Measurements from ENCODE around the gene ESPN. TPM values are rescaled to one million over a fixed set of nuclear protein-coding genes. Genes with fewer than 3 reads are reported as not detected.

The ESPN gene
- total and polyA plus RNA-seq, 2 of the 8 experiments (the other 6 are each of a cell fraction or from before 2014, with no cell fraction given): 5.2 to 16.3 TPM

- H3K23me2 ChIP-seq (ENCODE audit: low read depth, low read length): no peaks in the 10 kb centered on the region
- H2BK5ac ChIP-seq (ENCODE audit: low read depth, low read length): 0 out of 2 replicates have a peak overlapping the region, but pooled peaks have one; percentile 24
- 0 out of 2 replicates have a peak overlapping the region, but pooled peaks have one; percentile 61 for H2BK15ac ChIP-seq (ENCODE audit: low read length)
- H3K27ac ChIP-seq (ENCODE audit: low read depth, low read length): no peak overlapping the region
- H2BK12ac ChIP-seq (ENCODE audit: low read depth, low read length): 0 out of 2 replicates have a peak overlapping the region, but pooled peaks have one; percentile 60
- H3K36me3 ChIP-seq (ENCODE audit: control insufficient read depth in 2 of 4, insufficient read depth in 4 of 4, low read length in 3 of 4): peaks cover 5 to 24% (median 11%) of the 10 kb centered on the region in 4 experiments; a peak in 5 of 8 replicates
- H3K27me3 ChIP-seq (replicated peaks in 1 of 4; ENCODE audit: control insufficient read depth in 3 of 4, extremely low read depth in 1 of 4, insufficient read depth in 3 of 4, low read length in 3 of 4): peaks cover 0 to 3% (median 0%) of the 10 kb centered on the region in 4 experiments; a peak in 1 of 7 replicates
- no peak overlapping the region for H4K5ac ChIP-seq (ENCODE audit: insufficient read length, low read depth, low read length)
- no peak overlapping the region for H3K9ac ChIP-seq (replicated peaks in 1 of 4; ENCODE audit: extremely low read depth in 1 of 4, low read depth in 3 of 4, low read length in 3 of 4)
- peaks cover 0 to 21% (median 13%) of the 10 kb centered on the region in 4 experiments; a peak in 6 of 7 replicates for H3K4me1 ChIP-seq (replicated peaks in 1 of 4; ENCODE audit: control insufficient read depth in 3 of 4, insufficient read depth in 4 of 4, low read length in 3 of 4)
- no peak overlapping the region for H3K14ac ChIP-seq (ENCODE audit: insufficient read length)
- no peak overlapping the region for H2AFZ ChIP-seq (ENCODE audit: low read length)
- H4K91ac ChIP-seq (replicated peaks; ENCODE audit: insufficient read length, low read length): no peak overlapping the region
- no peak overlapping the region for H2BK20ac ChIP-seq (ENCODE audit: low read length)
- no peak for TF ChIP-seq YY1 (IDR thresholded peaks at IDR 0.05; ENCODE audit: low read depth, low read length)
- no peak for TF ChIP-seq EGR1 (IDR thresholded peaks at IDR 0.05; ENCODE audit: borderline replicate concordance, low read depth, low read length)
- TF ChIP-seq ATF3 (IDR thresholded peaks at IDR 0.05; ENCODE audit: insufficient read depth, low read depth, low read length): no peak
- no peak for TF ChIP-seq KDM5A (IDR thresholded peaks at IDR 0.05; ENCODE audit: low read length)
- TF ChIP-seq RFX5 (IDR thresholded peaks at IDR 0.05; ENCODE audit: borderline replicate concordance, low read depth, low read length): no peak
- no peak for TF ChIP-seq SIRT6 (IDR thresholded peaks at IDR 0.05; ENCODE audit: low read length)
- H3K79me2 ChIP-seq (ENCODE audit: control insufficient read depth in 1 of 2, insufficient read depth in 2 of 2, low read length in 2 of 2): no peaks in the 10 kb centered on the region
- H3K4ac ChIP-seq (replicated peaks; ENCODE audit: insufficient read length, low read depth, low read length): peak overlapping the region; percentile 4
- no peak overlapping the region for H3K56ac ChIP-seq (replicated peaks; ENCODE audit: insufficient read length, low read depth, low read length)
- no peak overlapping the region for H3K18ac ChIP-seq (ENCODE audit: extremely low read depth, low read length)
- peak overlapping the region in 1 of 2 experiments; percentile 42; a peak in 1 of 4 replicates for H3K4me2 ChIP-seq (ENCODE audit: insufficient read depth in 1 of 2, low read depth in 2 of 2, low read length in 2 of 2)
- H3K23ac ChIP-seq (ENCODE audit: insufficient read length): no peak overlapping the region
- H3K4me3 ChIP-seq (ENCODE audit: extremely low read depth in 1 of 4, insufficient read depth in 2 of 4, low read depth in 3 of 4, low read length in 4 of 4): no peak overlapping the region
- no peak for FAIRE-seq
- ChIA-PET POLR2A (ENCODE audit: partially characterized antibody) (interaction anchor here (0.6 to 13.7 kb wide), 7 partner anchors 9 to 213 kb away, joined by 3 to 123 read pairs (median 3); no protein-coding TSS in a partner anchor), CTCF (ENCODE audit: partially characterized antibody) (interaction anchor here (0.6 to 6.1 kb wide), 28 partner anchors 8 to 415 kb away, joined by 3 to 79 read pairs (median 4); partner anchors contain the start of gene PLEKHG5)
- H2BK120ac ChIP-seq (replicated peaks; ENCODE audit: low read depth, low read length): no peak overlapping the region
- H3K9me3 ChIP-seq (ENCODE audit: insufficient read depth in 2 of 2, low read depth in 1 of 2, low read length in 1 of 2): no peaks in the 10 kb centered on the region
- no peaks in the 10 kb centered on the region for H3K79me1 ChIP-seq (ENCODE audit: low read depth, low read length)
- peaks cover 5 to 12% of the 10 kb centered on the region in 2 experiments for H4K20me1 ChIP-seq (replicated peaks in 1 of 2; ENCODE audit: control insufficient read depth in 1 of 2, insufficient read depth in 2 of 2, low read length in 2 of 2)
- no peak for DNase-seq (ENCODE audit: low read depth in 1 of 2, low spot score in 2 of 2)
- peak overlapping the region; percentile 60; the same call in 1 of the 2 replicates for H4K8ac ChIP-seq (ENCODE audit: extremely low read depth, insufficient read depth, low read length)
- WGBS, 2 experiments (ENCODE audit: extremely low coverage in 1 of 2, insufficient coverage in 1 of 2, insufficient read length in 1 of 2, insufficient replicate concordance in 2 of 2, low coverage in 1 of 2, low lambda C conversion rate in 2 of 2, missing lambda C conversion rate in 1 of 2): 96% methylated on average over 7 of the region's 7 CpGs; no CpG with 5 or more reads in 1 of the 2 experiments
- 0 out of 2 replicates have a peak overlapping the region, but pooled peaks have one; percentile 9 for H2AK5ac ChIP-seq (ENCODE audit: low read depth, low read length)
Measured at GRCh38 chr1:6471970-6472368, 47.4 kb downstream of the ESPN start.

All from H1 (cell line).